IPS DF 4.7 (cell line): ENCODE measurements around the gene TACR1.
"Not testable (repeated sequence)": the region's sequence is repeated elsewhere in the genome, so short reads cannot be mapped to it uniquely, and the experiment has no call there.

Source experiments
- DNase-seq: peaks from one replicate; pipeline ENCODE4 v3.0.0-alpha.2; 2013; ENCODE audit warnings: low spot score; ENCODE audit errors: extremely low read depth

Gene TACR1

GRCh38 chr2:75194184-75194868 lies 5.0 kb downstream of the TACR1 start:
- no peak for DNase-seq

- DNase-seq: no peak
Observed at GRCh38 chr2:75192496-75192895, 6.8 kb downstream of the TACR1 start.

GRCh38 chr2:75190271-75190990 lies 8.9 kb downstream of the TACR1 start:
- DNase-seq: no peak

GRCh38 chr2:75186821-75187220 lies 12.5 kb downstream of the TACR1 start:
- DNase-seq: no peak

- no peak for DNase-seq
Observed at GRCh38 chr2:75182606-75183005, 16.7 kb downstream of the TACR1 start.

GRCh38 chr2:75180476-75180875 lies 18.8 kb downstream of the TACR1 start:
- DNase-seq: no peak

GRCh38 chr2:75177427-75177826 lies 21.9 kb downstream of the TACR1 start:
- DNase-seq: no peak

GRCh38 chr2:75175456-75175855 lies 23.9 kb downstream of the TACR1 start:
- no peak for DNase-seq

GRCh38 chr2:75174981-75175380 lies 24.3 kb downstream of the TACR1 start:
- DNase-seq: no peak

GRCh38 chr2:75174519-75174918 lies 24.8 kb downstream of the TACR1 start:
- DNase-seq: no peak

- DNase-seq: no peak
Observed at GRCh38 chr2:75173740-75174139, 25.6 kb downstream of the TACR1 start.

- DNase-seq: not testable (repeated sequence)
Observed at GRCh38 chr2:75171423-75171822, 27.9 kb downstream of the TACR1 start.

GRCh38 chr2:75170889-75171288 lies 28.4 kb downstream of the TACR1 start:
- DNase-seq: no peak

- DNase-seq: no peak
Observed at GRCh38 chr2:75168186-75168585, 31.1 kb downstream of the TACR1 start.

GRCh38 chr2:75166491-75166890 lies 32.8 kb downstream of the TACR1 start:
- DNase-seq: no peak

- no peak for DNase-seq
Observed at GRCh38 chr2:75162897-75163296, 36.4 kb downstream of the TACR1 start.

- DNase-seq: no peak
Observed at GRCh38 chr2:75162259-75162658, 37.1 kb downstream of the TACR1 start.

- DNase-seq: no peak
Observed at GRCh38 chr2:75157435-75157834, 41.9 kb downstream of the TACR1 start.

- no peak for DNase-seq
Observed at GRCh38 chr2:75155115-75155514, 44.2 kb downstream of the TACR1 start.

- no peak for DNase-seq
Observed at GRCh38 chr2:75153221-75153620, 46.1 kb downstream of the TACR1 start.

- not testable (repeated sequence) for DNase-seq
Observed at GRCh38 chr2:75152243-75152642, 47.1 kb downstream of the TACR1 start.

- DNase-seq: not testable (repeated sequence)
Observed at GRCh38 chr2:75147884-75148283, 51.4 kb downstream of the TACR1 start.
